Stimulated activated CD8-positive, alpha-beta memory T cell treated with anti-CD3 and anti-CD28 coated beads, Interleukin-15, amount 100 ng/mL, for 4 hours (primary cell): ENCODE data around the gene HOXD3.

Experiments used
- DNase-seq, 2 donors: peaks; one replicate each; pipeline ENCODE4 v3.0.0-alpha.2; 2020; ENCODE audit warnings: low read depth in 2 of 2

Gene HOXD3

GRCh38 chr2:176132205-176133171, 24.6 kb upstream of the HOXD3 start:
- no peak for DNase-seq

- DNase-seq = no peak
Observed at GRCh38 chr2:176133389-176133788, 23.7 kb upstream of the HOXD3 start.

GRCh38 chr2:176134035-176134434, 23.1 kb upstream of the HOXD3 start:
- DNase-seq = no peak

- no peak for DNase-seq
Observed at GRCh38 chr2:176135035-176135440, 22.1 kb upstream of the HOXD3 start.

- no peak for DNase-seq
Observed at GRCh38 chr2:176136374-176137251, 20.5 kb upstream of the HOXD3 start.

GRCh38 chr2:176137252-176137580, 19.9 kb upstream of the HOXD3 start:
- DNase-seq = no peak

GRCh38 chr2:176137906-176138305, 19.2 kb upstream of the HOXD3 start:
- DNase-seq = no peak

- DNase-seq = no peak
Observed at GRCh38 chr2:176138526-176138922, 18.6 kb upstream of the HOXD3 start.

- no peak for DNase-seq
Observed at GRCh38 chr2:176138923-176139660, 18.0 kb upstream of the HOXD3 start.

GRCh38 chr2:176139661-176140512, 17.2 kb upstream of the HOXD3 start:
- no peak for DNase-seq

GRCh38 chr2:176140513-176141317, 16.4 kb upstream of the HOXD3 start:
- peak in 1 of 2 donors; percentile 18 for DNase-seq

GRCh38 chr2:176142281-176142680, 14.8 kb upstream of the HOXD3 start:
- DNase-seq = no peak

GRCh38 chr2:176145085-176145969, 11.8 kb upstream of the HOXD3 start:
- DNase-seq = no peak

GRCh38 chr2:176146101-176146500, 11.0 kb upstream of the HOXD3 start:
- no peak for DNase-seq

- DNase-seq = no peak
Observed at GRCh38 chr2:176146645-176147044, 10.5 kb upstream of the HOXD3 start.

- DNase-seq = no peak
Observed at GRCh38 chr2:176147210-176147799, 9.8 kb upstream of the HOXD3 start.

- DNase-seq = no peak
Observed at GRCh38 chr2:176147800-176148496, 9.2 kb upstream of the HOXD3 start.

GRCh38 chr2:176148751-176149421, 8.2 kb upstream of the HOXD3 start:
- DNase-seq = no peak
